NK-92 (cell line): ENCODE measurements around the gene SYT5.

ENCODE experiments used
- DNase-seq: peaks from one replicate; lab custom pipeline; 2025; ENCODE audit not compliant: unreplicated experiment; lab: John Stamatoyannopoulos, UW

Gene SYT5

DNA sequence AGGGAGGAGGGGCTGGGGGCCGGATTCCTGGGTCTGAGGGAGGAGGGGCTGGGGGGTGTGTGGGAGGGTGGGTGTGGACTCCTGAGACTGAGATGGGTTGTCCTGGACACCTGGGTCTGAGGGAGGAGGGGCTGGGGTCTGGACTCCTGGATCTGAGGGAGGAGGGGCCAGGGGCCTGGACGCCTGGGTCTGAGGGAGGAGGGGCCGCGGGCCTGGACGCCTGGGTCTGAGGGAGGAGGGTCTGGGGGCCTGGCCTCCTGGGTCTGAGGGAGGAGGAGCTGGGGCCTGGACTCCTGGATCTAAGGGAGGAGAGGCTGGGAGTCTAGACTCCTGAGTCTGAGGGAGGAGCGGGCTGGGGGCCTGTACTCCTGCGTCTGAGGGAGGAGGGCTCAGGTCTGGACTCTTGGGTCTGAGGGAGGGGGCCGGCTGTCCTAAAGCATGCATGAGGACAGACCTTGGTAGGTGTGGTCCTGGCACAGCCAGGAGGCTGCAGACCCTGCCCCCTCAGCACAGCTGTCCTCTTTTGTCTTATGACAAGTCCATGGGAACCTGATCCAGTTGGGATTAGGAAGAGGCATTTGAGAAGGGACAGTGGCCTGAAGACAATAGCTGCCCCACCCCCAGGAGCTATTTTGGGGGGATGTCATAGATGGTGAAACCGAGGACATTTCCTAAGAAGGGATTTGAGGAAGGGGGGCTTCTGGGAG, 32.4 kb downstream of the SYT5 start:
- no peak for DNase-seq

DNA sequence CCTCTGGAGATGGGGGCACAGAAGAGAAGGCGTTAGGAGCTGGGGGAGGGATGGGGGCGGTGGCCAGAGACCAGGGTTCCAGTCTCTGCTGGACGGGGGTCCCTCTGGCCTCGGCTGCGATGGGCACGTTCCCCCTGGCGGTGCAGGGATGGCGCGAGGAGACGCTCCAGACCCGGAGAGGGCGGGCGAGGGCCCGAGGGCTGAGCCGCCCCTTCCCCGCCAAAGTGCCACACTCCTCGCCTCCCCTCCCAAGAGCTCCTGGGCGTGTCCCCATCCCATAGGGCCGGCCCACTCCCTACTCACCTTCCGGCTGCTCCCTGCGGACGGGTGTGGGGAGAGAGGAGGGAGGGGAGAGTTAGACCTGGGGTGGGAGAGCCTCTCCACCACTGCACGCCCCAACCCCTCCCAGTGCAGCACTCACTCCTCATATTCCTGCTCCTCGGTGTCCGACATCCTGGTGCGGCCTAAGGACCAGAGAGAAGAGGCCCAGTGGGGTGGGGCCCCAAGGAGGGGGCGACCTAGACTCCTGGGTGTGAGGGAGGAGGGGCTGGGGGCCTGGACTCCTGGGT, 33.3 kb downstream of the SYT5 start:
- DNase-seq, result no peak

DNA sequence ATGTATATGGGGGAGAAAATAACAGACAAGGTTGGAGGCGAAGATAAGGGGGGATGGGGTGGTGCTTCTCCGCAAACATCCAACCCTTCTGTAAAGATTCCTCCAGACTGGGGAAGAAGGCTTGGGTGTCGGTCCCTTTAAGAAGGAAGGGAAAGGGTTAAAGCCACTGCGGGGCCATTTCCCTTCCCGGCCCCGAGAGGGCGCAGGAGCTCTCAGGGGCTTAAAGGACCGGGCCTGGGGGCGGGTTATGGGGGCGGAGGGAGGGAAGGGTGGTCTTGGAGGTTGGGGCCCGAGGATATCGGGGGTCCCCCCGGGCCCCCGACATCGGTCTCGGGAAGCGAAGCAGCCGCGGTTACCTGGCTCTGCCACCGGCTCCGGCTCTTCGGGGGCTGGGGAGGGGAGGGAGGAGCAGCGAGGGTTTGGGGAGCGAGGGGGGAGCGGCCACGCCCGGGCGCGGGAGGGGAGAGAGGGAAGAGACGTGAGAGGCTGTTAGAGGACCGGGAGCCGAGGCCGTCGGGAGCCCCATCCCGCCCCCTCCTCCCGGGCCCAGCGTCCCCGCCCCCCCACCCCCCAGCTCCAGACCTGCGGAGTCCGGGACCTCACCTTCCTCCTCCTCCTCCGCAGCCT, 33.9 kb downstream of the SYT5 start:
- no peak for DNase-seq

DNA sequence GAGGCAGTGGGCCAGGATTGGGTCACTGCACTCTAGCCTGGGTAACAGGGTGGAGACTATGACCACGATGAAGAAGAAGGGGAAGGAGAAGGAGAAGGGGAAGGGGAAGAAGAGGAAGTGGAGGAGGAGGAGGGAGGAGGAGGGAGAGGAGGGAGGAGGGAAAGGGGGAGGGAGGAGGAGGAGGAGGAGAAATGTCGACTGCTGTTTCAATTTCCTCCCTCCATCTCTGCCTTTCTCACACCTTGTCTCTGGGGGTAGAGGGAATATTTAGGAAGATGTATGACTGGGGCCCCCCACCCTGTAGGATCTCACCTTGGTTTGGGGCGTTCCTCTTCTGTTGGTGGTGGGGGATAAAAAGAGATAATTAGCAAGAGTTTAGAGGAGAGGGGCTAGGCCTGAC, 34.9 kb downstream of the SYT5 start:
- no peak for DNase-seq

DNA sequence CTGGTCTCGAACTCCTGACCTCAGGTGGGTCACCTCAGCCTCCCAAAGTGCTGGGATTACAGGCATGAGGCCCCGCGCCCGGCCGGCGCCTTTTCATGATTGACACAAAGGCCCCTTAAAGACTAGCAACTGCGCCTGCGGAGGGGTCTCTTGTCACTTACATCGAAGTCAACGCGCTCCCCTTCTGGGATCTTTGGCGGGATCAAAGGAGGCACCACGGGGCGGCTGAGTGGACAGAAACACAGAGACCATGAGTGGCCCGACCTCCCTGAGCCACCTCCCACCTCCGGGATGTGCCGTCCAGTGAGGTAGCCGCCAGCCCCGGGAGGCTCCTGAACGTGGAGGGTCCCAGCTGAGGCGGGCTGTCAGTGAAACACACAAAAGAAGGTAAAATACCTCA, 38.4 kb downstream of the SYT5 start:
- no peak for DNase-seq

DNA sequence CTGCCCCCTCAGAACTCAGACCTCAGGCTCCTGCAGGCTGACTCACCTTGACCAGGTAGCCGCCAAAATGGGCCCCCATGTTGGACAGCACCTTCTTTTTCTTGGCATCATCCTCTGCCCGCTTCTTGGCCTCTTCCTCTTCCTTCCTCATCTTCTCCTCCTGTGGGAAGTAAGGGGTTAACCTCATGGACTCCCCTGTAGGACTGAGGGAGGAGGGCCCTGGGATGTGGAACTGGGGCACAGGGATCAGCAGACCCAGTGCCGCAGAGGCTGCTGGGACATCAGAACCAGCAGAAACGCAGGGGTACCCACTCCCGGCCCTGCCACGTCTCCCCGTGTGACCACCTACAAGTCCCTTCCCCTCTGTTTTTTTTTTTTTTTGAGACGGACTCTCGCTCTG, 42.2 kb downstream of the SYT5 start:
- DNase-seq, result no peak

DNA sequence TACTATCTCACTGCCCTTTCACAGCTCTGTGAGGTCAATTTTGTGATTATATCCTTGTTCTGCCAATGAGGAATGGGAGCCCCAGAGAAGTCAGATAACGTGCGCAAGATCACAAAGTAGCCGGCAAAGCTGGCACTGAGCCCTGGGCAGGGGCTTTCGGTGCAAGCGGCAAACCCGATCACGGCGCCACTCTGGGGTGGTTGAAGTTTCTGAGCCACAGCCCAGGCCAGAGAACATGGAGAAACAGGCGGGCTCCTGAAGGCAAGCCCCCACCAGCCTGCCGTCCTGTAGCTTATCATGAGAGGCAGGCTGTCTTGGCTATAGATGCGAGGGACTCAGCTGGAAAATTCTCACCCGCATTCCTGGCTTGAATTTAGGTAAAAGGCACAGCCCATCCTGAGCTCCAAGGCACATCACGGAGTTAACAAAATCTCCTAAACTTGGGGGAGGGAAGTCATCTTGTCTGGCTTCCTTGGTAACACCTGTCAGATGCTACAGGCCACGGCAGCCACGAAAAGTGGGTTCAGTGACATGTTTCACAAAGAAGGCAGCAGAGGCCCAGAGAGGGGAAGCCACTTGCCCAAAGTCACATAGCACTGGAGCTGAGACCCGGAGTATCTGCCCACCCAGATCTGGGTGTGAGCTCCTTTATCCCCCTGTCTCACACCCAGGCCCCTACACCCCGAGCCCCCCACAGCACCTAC, 43.5 kb downstream of the SYT5 start:
- no peak for DNase-seq

DNA sequence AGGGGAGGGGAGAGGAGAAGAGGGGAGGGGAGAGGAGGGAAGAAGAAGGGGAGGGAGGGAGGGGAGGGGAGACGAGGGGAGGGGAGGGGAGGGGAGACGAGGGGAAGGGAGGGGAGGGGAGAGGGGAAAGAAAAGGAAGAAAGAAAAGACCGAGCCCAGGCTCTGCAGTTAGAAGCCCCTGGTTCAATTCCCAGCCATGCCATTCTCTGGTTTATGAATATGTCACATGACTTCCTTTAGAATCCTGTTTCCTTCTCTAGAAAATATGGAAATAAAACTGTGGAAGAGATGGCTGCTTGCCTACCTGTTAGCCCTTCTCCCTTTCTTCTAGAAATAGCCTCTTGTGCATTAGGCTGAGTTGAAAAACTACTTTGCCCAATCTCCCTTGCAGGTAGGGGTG, 45.4 kb downstream of the SYT5 start:
- DNase-seq, result no peak

DNA sequence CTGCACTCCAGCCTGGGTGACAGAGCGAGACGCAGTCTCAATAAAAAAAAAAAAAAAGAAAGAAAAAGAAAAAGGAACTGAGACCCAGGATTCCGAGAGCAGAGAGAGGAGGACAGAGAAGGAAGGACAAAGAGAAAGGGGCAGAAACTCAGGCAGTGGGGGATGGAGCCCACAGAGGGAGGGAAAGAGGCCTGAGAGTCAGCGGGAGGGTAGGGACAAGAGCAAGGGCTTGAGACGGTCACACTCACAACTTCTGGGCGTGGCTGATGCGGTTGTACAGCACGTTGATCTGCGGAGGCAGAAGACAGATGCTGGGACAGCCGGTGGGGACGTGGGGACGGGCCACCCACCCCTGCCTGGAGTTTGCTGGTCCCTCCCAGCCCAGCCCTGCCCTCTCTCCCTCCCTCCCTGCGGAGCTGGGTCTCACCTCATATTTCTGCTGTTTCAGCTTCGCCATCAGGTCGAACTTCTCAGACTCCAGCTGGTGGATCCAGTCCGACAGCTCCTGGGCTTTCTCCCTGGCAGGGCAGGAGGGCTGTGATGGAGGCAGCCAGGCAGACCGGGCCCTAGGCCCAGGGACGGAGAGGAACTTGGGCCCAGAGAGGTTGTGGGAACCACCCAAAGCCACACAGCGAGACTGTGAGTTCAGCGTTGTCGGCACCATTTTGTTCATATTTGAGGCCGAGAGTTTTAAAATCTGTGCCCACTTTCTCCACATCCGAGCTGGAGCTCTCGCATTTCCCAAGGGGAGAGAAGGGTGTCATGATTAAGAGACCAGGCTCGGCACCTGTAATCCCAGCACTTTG, 46.2 kb downstream of the SYT5 start:
- no peak for DNase-seq

DNA sequence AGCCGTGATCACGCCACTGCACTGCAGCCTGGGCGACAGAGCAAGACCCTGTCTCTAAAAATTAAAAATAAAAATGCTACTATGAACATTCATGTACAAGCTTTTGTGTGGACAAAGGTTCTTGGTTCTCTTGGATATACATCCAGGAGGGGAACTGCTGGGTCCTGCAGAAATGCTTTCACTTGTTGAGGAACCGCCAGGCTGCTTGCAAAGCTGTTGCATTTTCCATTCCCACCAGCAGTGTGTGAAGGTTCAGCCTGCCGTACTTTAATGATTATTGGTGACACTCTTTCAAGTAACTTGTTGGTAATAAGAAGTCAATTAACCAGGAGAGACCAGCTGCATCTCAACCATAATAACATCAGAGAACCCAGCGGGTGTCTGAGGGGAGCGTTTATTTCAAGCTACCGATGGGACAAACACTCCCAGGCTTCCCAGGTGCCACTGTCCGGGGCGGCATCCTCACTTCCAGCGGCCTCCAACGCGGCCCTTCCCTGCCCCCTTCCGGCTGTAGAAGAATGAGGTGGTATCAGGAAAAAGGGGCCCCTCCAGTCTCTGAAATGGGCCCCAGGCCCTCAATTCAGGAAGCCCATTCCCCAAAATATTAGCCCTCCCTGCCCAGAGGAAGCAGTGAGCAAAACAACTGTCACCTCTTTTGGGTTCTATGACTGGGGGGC, 47.5 kb downstream of the SYT5 start:
- no peak for DNase-seq

DNA sequence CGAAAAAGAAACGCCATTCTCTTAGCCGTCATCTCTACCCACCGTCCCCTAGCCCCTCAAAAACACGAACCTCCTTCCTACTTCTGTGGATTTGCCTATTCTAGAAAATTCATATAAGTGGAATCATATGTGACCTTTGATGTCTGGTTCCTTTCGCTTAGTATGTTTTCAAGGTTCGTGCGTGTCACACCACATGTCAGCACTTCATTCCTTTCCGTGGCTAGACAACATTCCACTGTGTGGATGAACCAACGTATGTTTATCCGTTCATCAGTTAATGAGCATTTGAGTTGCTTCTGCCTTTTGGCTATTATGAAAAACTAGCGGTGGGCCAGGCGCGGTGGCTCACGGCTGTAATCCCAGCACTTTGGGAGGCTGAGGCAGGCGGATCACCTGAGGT, 48.7 kb downstream of the SYT5 start:
- DNase-seq, result no peak
